CD14-positive monocyte (primary cell): ENCODE data around the gene XYLT1. TPM values are rescaled to one million over a fixed set of nuclear protein-coding genes. Genes with fewer than 3 reads are reported as not detected.

Experiments used
- DNase-seq, 3 donors: peaks; one replicate each; pipeline ENCODE4 v3.0.0-alpha.2; 2011 to 2022
- H2AFZ ChIP-seq: 2 replicates; pipeline ENCODE4 v1.6.0; 2012; ENCODE audit warnings: mild to moderate bottlenecking, low read depth, low read length, inconsistent platforms; ENCODE audit not compliant: insufficient read depth, poor library complexity, severe bottlenecking
- H3K27ac ChIP-seq, 2 donors: 1 replicate in 1 of 2; 2 replicates in 1 of 2; pipeline ENCODE4 v1.5.1; 2012 to 2013; ENCODE audit warnings: low read length in 2 of 2, control low read depth in 1 of 2, inconsistent platforms in 1 of 2, low read depth in 1 of 2, mild to moderate bottlenecking in 1 of 2
- H3K27me3 ChIP-seq, 2 donors: one replicate each; pipeline versions ENCODE4 v1.6.0 to v1.6.1; 2011 to 2013; ENCODE audit warnings: low read length in 2 of 2; ENCODE audit not compliant: control insufficient read depth in 2 of 2, insufficient read depth in 2 of 2
- H3K36me3 ChIP-seq, 2 donors: replicated peaks in 1 of 2; 1 replicate in 1 of 2; 2 replicates in 1 of 2; pipeline versions ENCODE4 v1.5.1 to v1.6.1; 2012 to 2013; ENCODE audit warnings: low read length in 2 of 2, control low read depth in 1 of 2, inconsistent platforms in 1 of 2, mild to moderate bottlenecking in 1 of 2; ENCODE audit not compliant: insufficient read depth in 2 of 2, control insufficient read depth in 1 of 2
- H3K4me1 ChIP-seq, 2 donors: 1 replicate in 1 of 2; 2 replicates in 1 of 2; pipeline versions ENCODE4 v1.5.1 to v1.6.1; 2012 to 2013; ENCODE audit warnings: low read length in 2 of 2, control low read depth in 1 of 2, inconsistent platforms in 1 of 2, mild to moderate bottlenecking in 1 of 2, moderate library complexity in 1 of 2; ENCODE audit not compliant: insufficient read depth in 2 of 2, control insufficient read depth in 1 of 2
- H3K4me2 ChIP-seq: replicated peaks from 2 replicates; pipeline ENCODE3; 2012; ENCODE audit warnings: low read length, moderate library complexity, mild to moderate bottlenecking; ENCODE audit not compliant: poor library complexity, severe bottlenecking; ENCODE audit errors: extremely low read depth
- H3K4me3 ChIP-seq, 3 experiments: fragments of 200-600 bp in 1 of 3; sonication (generic) in 1 of 3; replicated peaks in 1 of 3; 1 replicate in 2 of 3; 2 replicates in 1 of 3; pipeline ENCODE4 v1.5.1; 2011 to 2013; ENCODE audit warnings: low read length in 3 of 3, mild to moderate bottlenecking in 3 of 3, control low read depth in 2 of 3, low read depth in 2 of 3, inconsistent platforms in 1 of 3, moderate library complexity in 1 of 3
- H3K79me2 ChIP-seq: 2 replicates; pipeline ENCODE4 v1.6.0; 2012; ENCODE audit warnings: mild to moderate bottlenecking, control low read depth, inconsistent platforms, low read length, moderate library complexity; ENCODE audit not compliant: insufficient read depth
- H3K9ac ChIP-seq: 2 replicates; pipeline ENCODE4 v1.6.0; 2017; ENCODE audit warnings: low read length, mild to moderate bottlenecking; ENCODE audit not compliant: insufficient read depth, poor library complexity, severe bottlenecking
- H3K9me3 ChIP-seq, 2 donors: replicated peaks in 1 of 2; 1 replicate in 1 of 2; 2 replicates in 1 of 2; pipeline versions ENCODE4 v1.5.1 to v1.6.1; 2012 to 2013; ENCODE audit warnings: low read length in 2 of 2, control low read depth in 1 of 2; ENCODE audit not compliant: control insufficient read depth in 1 of 2, insufficient read depth in 1 of 2
- H4K20me1 ChIP-seq: 2 replicates; pipeline ENCODE4 v1.6.0; 2012; ENCODE audit warnings: mild to moderate bottlenecking, low read length, control low read depth, moderate library complexity; ENCODE audit not compliant: insufficient read depth
- H3K27ac Mint-ChIP-seq, 7 donors: one replicate each; pipeline ENCODE4 v1.8.0; 2020; ENCODE audit warnings: mild to moderate bottlenecking in 7 of 7, mixed read lengths in 7 of 7, moderate library complexity in 6 of 7, inconsistent platforms in 2 of 7
- H3K27me3 Mint-ChIP-seq, 3 donors: one replicate each; pipeline ENCODE4 v1.8.0; 2021 to 2022; ENCODE audit warnings: low read depth in 3 of 3, mild to moderate bottlenecking in 3 of 3, mixed read lengths in 3 of 3, moderate library complexity in 3 of 3, inconsistent platforms in 1 of 3
- H3K36me3 Mint-ChIP-seq, 2 donors: one replicate each; pipeline ENCODE4 v1.8.0; 2020; ENCODE audit warnings: mixed read lengths in 2 of 2, inconsistent platforms in 1 of 2, mild to moderate bottlenecking in 1 of 2
- H3K4me1 Mint-ChIP-seq: one replicate; pipeline ENCODE4 v1.8.0; 2020; ENCODE audit warnings: mild to moderate bottlenecking, mixed read lengths
- H3K4me3 Mint-ChIP-seq, 2 donors: one replicate each; pipeline ENCODE4 v1.8.0; 2020; ENCODE audit warnings: mild to moderate bottlenecking in 2 of 2, mixed read lengths in 2 of 2, moderate library complexity in 1 of 2
- H3K9me3 Mint-ChIP-seq, 7 donors: one replicate each; pipeline ENCODE4 v1.8.0; 2020 to 2022; ENCODE audit warnings: mixed read lengths in 7 of 7, mild to moderate bottlenecking in 6 of 7, moderate library complexity in 6 of 7, inconsistent platforms in 2 of 7
- whole genome bisulfite sequencing: methylation state at CpG from one replicate; pipeline ENCODE4 v1.1.5; 2013; ENCODE audit warnings: missing lambda C conversion rate; ENCODE audit not compliant: insufficient coverage; 5-methylcytosine and 5-hydroxymethylcytosine counted together
- intact Hi-C, 2 donors: fragments of 100-400 bp; cut with micrococcal nuclease; formaldehyde crosslinking; loops; one replicate each; pipeline versions ENCODE4 v1.15.0 to v1.15.1; 2023
- polyA plus RNA-seq, 3 donors: library from polyadenylated mRNA; depleted of rRNA in 1 of 3; unstranded in 2 of 3; stranded (reverse) in 1 of 3; fragments of 300-500 nt in 2 of 3; fragments of >200 nt in 1 of 3; fragmentation: Illumina TruSeq in 2 of 3; gene quantifications; 1 replicate in 2 of 3; 2 replicates in 1 of 3; pipeline ENCODE4 v1.2.3, GENCODE V29; 2012 to 2021
- TF ChIP-seq, protein P1 (sequence below): fragments of 200-600 bp; IDR thresholded peaks from one replicate; pipeline ENCODE4 v1.8.0; 2022; ENCODE audit warnings: antibody characterized with exemption, mild to moderate bottlenecking

XYLT1 gene
- polyA plus RNA-seq, 3 donors, result 0.51 to 9.4 (median 1.6) TPM

DNA sequence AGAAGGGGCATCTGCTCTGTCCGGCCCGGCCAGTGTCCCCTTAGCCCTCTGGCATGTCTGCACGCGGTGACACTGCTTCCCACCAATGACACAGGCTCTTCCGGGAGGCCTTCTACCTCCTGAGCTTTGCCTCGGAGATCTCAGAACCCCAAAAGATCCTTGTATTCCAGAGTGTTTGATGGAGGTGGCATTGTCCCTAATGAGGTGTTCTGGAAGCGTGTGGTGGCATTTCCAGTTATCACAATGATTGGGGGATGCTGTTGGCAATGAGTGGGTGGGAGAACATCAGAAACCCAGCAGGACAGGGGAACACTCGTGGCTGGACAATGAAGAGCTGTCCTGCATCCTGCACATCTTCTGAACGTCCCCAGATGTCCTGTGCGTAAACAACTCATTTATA, 198.0 kb downstream of the XYLT1 start:
- no peak overlapping the region for H3K4me2 ChIP-seq

DNA sequence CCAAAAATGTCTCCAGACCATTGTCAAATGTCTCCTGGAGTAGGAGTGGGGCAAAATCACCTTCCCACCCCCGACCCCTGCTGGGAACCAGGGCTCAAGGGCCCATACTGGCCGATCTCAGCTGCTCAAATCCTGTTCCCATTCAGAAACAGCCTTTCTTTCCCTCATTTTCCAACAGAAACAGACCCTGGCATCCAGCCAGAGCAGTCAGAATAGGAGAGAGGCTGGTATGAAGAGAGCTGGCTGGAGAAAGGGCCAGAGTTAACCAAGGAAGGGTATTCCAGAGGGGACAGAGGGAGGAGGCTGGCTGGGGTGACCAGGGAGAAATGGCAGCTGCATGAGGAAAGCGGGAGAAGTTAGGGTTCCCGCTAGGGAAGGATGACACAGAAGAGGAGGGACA, 199.1 kb downstream of the XYLT1 start:
- Histone ChIP-seq H3K9ac (no peak overlapping the region), H4K20me1 (peaks cover 7% of the 10 kb centered on the region), H3K4me1 (peaks cover 43 to 54% of the 10 kb centered on the region in 2 donors), H3K27me3 (no peaks in the 10 kb centered on the region), H2AFZ (no peak overlapping the region), H3K36me3 (no peaks in the 10 kb centered on the region), H3K4me2 (no peak overlapping the region), H3K27ac (peak overlapping the region in 1 of 2 donors; percentile 26), H3K9me3 (no peaks in the 10 kb centered on the region), H3K4me3 (no peak overlapping the region), H3K79me2 (peaks cover 34% of the 10 kb centered on the region)
- no peaks in the 10 kb centered on the region for H3K9me3 Mint-ChIP-seq
- 100% methylated on average over 1 of the region's 4 CpGs for WGBS
- no peak for DNase-seq
- intact Hi-C loops, result loop anchor here in 1 of 2 donors (10.0 kb wide), 1 partner anchor 63 kb away; no protein-coding TSS in a partner anchor
- peak overlapping the region in 3 of 7 donors; percentile 60 to 91 (median 81) for H3K27ac Mint-ChIP-seq
- peaks cover 56% of the 10 kb centered on the region for H3K4me1 Mint-ChIP-seq
- peaks cover 0 to 4% (median 0%) of the 10 kb centered on the region in 3 donors for H3K27me3 Mint-ChIP-seq
- no peak overlapping the region for H3K4me3 Mint-ChIP-seq
- H3K36me3 Mint-ChIP-seq, result peaks cover 6 to 7% of the 10 kb centered on the region in 2 donors
- TF ChIP-seq, protein P1, sequence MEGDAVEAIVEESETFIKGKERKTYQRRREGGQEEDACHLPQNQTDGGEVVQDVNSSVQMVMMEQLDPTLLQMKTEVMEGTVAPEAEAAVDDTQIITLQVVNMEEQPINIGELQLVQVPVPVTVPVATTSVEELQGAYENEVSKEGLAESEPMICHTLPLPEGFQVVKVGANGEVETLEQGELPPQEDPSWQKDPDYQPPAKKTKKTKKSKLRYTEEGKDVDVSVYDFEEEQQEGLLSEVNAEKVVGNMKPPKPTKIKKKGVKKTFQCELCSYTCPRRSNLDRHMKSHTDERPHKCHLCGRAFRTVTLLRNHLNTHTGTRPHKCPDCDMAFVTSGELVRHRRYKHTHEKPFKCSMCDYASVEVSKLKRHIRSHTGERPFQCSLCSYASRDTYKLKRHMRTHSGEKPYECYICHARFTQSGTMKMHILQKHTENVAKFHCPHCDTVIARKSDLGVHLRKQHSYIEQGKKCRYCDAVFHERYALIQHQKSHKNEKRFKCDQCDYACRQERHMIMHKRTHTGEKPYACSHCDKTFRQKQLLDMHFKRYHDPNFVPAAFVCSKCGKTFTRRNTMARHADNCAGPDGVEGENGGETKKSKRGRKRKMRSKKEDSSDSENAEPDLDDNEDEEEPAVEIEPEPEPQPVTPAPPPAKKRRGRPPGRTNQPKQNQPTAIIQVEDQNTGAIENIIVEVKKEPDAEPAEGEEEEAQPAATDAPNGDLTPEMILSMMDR, result no peak

More for the DNA sequence above, 198.0 kb downstream of the XYLT1 start:
- TF ChIP-seq, protein P1, result no peak
- DNase-seq, result no peak
- Histone ChIP-seq H3K27ac (peak overlapping the region in 1 of 2 donors; percentile 42), H3K36me3 (no peaks in the 10 kb centered on the region), H3K4me3 (no peak overlapping the region), H4K20me1 (peaks cover 7% of the 10 kb centered on the region), H3K4me1 (peaks cover 43 to 54% of the 10 kb centered on the region in 2 donors), H3K9me3 (no peaks in the 10 kb centered on the region), H2AFZ (no peak overlapping the region), H3K9ac (no peak overlapping the region), H3K27me3 (no peaks in the 10 kb centered on the region), H3K79me2 (peaks cover 33% of the 10 kb centered on the region)
- H3K27me3 Mint-ChIP-seq, result peaks cover 0 to 4% (median 0%) of the 10 kb centered on the region in 3 donors
- peaks cover 6 to 7% of the 10 kb centered on the region in 2 donors for H3K36me3 Mint-ChIP-seq
- H3K27ac Mint-ChIP-seq, result peak overlapping the region; percentile 19 to 93 (median 80)
- no peak overlapping the region for H3K4me3 Mint-ChIP-seq
- intact Hi-C loops, result loop anchor here in 1 of 2 donors (10.0 kb wide), 1 partner anchor 62 kb away; no protein-coding TSS in a partner anchor
- 90% methylated on average over 7 of the region's 10 CpGs for WGBS
- H3K4me1 Mint-ChIP-seq, result peaks cover 56% of the 10 kb centered on the region
- H3K9me3 Mint-ChIP-seq, result no peaks in the 10 kb centered on the region
